H9 (cell line): ENCODE results near the gene RNF130. TPM values are rescaled to one million over a fixed set of nuclear protein-coding genes. Genes with fewer than 3 reads are reported as not detected.

Source experiments
- DNase-seq: peaks from one replicate; pipeline ENCODE4 v3.0.0-alpha.2; 2017
- H2AFZ ChIP-seq: one replicate; pipeline ENCODE4 v1.6.1; 2013; ENCODE audit warnings: mild to moderate bottlenecking, low read length, control low read depth, moderate library complexity
- H2AK5ac ChIP-seq: 2 replicates; pipeline ENCODE4 v1.6.1; 2013; ENCODE audit warnings: low read length, control low read depth, mixed read lengths; ENCODE audit not compliant: insufficient read length
- H2BK120ac ChIP-seq: one replicate; pipeline ENCODE4 v1.6.1; 2013; ENCODE audit warnings: low read depth, mild to moderate bottlenecking, low read length, control low read depth, inconsistent platforms; ENCODE audit not compliant: poor library complexity, severe bottlenecking
- H2BK12ac ChIP-seq: 2 replicates; pipeline ENCODE4 v1.6.1; 2013; ENCODE audit warnings: low read length, control low read depth, mixed read lengths, low read depth; ENCODE audit not compliant: insufficient read length
- H2BK15ac ChIP-seq: 2 replicates; pipeline ENCODE4 v1.6.1; 2013; ENCODE audit warnings: low read depth, low read length, control low read depth
- H2BK20ac ChIP-seq: one replicate; pipeline ENCODE4 v1.6.1; 2013; ENCODE audit warnings: low read depth, mild to moderate bottlenecking, low read length, control low read depth, inconsistent platforms; ENCODE audit not compliant: poor library complexity, severe bottlenecking
- H2BK5ac ChIP-seq: 2 replicates; pipeline ENCODE4 v1.6.1; 2013; ENCODE audit warnings: low read length, control low read depth, mixed read lengths; ENCODE audit not compliant: insufficient read length
- H3K14ac ChIP-seq: 2 replicates; pipeline ENCODE4 v1.6.1; 2013; ENCODE audit warnings: low read length, control low read depth; ENCODE audit not compliant: insufficient read depth
- H3K18ac ChIP-seq: 2 replicates; pipeline ENCODE4 v1.6.1; 2013; ENCODE audit warnings: low read depth, mild to moderate bottlenecking, mixed read lengths, low read length, control low read depth; ENCODE audit not compliant: insufficient read length
- H3K23ac ChIP-seq: 2 replicates; pipeline ENCODE4 v1.6.1; 2013; ENCODE audit warnings: low read length, control low read depth, mixed read lengths, low read depth; ENCODE audit not compliant: insufficient read length
- H3K23me2 ChIP-seq: 2 replicates; pipeline ENCODE4 v1.6.1; 2013; ENCODE audit warnings: low read depth, mild to moderate bottlenecking, mixed read lengths, low read length, control low read depth; ENCODE audit not compliant: insufficient read length, poor library complexity, severe bottlenecking
- H3K27ac ChIP-seq: 2 replicates; pipeline ENCODE4 v1.5.1; 2013; ENCODE audit warnings: low read length, control low read depth, mixed read lengths, low read depth; ENCODE audit not compliant: insufficient read length
- H3K27me3 ChIP-seq: 2 replicates; pipeline ENCODE4 v1.6.1; 2013; ENCODE audit warnings: low read length, control low read depth, inconsistent platforms; ENCODE audit not compliant: insufficient read depth
- H3K4ac ChIP-seq: 2 replicates; pipeline ENCODE4 v1.6.1; 2013; ENCODE audit warnings: low read depth, mild to moderate bottlenecking, control low read depth, inconsistent platforms, low read length, moderate library complexity
- H3K4me1 ChIP-seq: 2 replicates; pipeline ENCODE4 v1.6.1; 2013; ENCODE audit warnings: low read length, control low read depth, inconsistent platforms; ENCODE audit not compliant: insufficient read depth
- H3K4me2 ChIP-seq: 2 replicates; pipeline ENCODE4 v1.6.1; 2013; ENCODE audit warnings: low read length, control low read depth, mixed read lengths; ENCODE audit not compliant: insufficient read length, insufficient read depth
- H3K56ac ChIP-seq: 2 replicates; pipeline ENCODE4 v1.6.1; 2013; ENCODE audit warnings: low read depth, mild to moderate bottlenecking, mixed read lengths, low read length, control low read depth; ENCODE audit not compliant: insufficient read length
- H3K79me1 ChIP-seq: 2 replicates; pipeline ENCODE4 v1.6.1; 2013; ENCODE audit warnings: low read depth, mild to moderate bottlenecking, moderate library complexity, low read length, control low read depth, inconsistent platforms; ENCODE audit not compliant: insufficient read depth, poor library complexity, severe bottlenecking
- H3K79me2 ChIP-seq: 2 replicates; pipeline ENCODE4 v1.6.1; 2013; ENCODE audit warnings: low read length, control low read depth, inconsistent platforms; ENCODE audit not compliant: insufficient read depth
- H3K9ac ChIP-seq: 2 replicates; pipeline ENCODE4 v1.6.1; 2013; ENCODE audit warnings: low read length, control low read depth, mixed read lengths; ENCODE audit not compliant: insufficient read length; ENCODE audit errors: extremely low read depth
- H3K9me3 ChIP-seq: one replicate; pipeline ENCODE4 v1.6.1; 2013; ENCODE audit warnings: low read depth, low read length, inconsistent platforms; ENCODE audit not compliant: control insufficient read depth
- H3T11ph ChIP-seq: one replicate; pipeline ENCODE4 v1.6.1; 2013; ENCODE audit warnings: mild to moderate bottlenecking, low read length, control low read depth, inconsistent platforms
- H4K20me1 ChIP-seq: one replicate; pipeline ENCODE4 v1.6.1; 2013; ENCODE audit not compliant: control insufficient read depth, insufficient read length, insufficient read depth
- H4K5ac ChIP-seq: 2 replicates; pipeline ENCODE4 v1.6.1; 2013; ENCODE audit warnings: low read depth, mild to moderate bottlenecking, mixed read lengths, low read length, control low read depth; ENCODE audit not compliant: insufficient read length
- H4K8ac ChIP-seq: replicated peaks from 2 replicates; pipeline ENCODE4 v1.6.1; 2013; ENCODE audit warnings: low read length, control low read depth, mixed read lengths, low read depth; ENCODE audit not compliant: insufficient read length
- H4K91ac ChIP-seq: 2 replicates; pipeline ENCODE4 v1.6.1; 2013; ENCODE audit warnings: low read depth, mild to moderate bottlenecking, moderate library complexity, mixed read lengths, low read length, control low read depth; ENCODE audit not compliant: insufficient read length
- H3K27ac Mint-ChIP-seq, 3 experiments: 2 replicates in 2 of 3; 3 replicates in 1 of 3; pipeline ENCODE4 v1.8.0; 2020 to 2021; ENCODE audit warnings: mixed read lengths in 3 of 3, mild to moderate bottlenecking in 1 of 3, moderate library complexity in 1 of 3
- H3K27me3 Mint-ChIP-seq: 2 replicates; pipeline ENCODE4 v1.8.0; 2021; ENCODE audit warnings: low read depth, mild to moderate bottlenecking, moderate library complexity, mixed read lengths
- H3K36me3 Mint-ChIP-seq, 3 experiments: 2 replicates in 2 of 3; 3 replicates in 1 of 3; pipeline ENCODE4 v1.8.0; 2020 to 2021; ENCODE audit warnings: low read depth in 3 of 3, mixed read lengths in 3 of 3; ENCODE audit not compliant: insufficient read depth in 1 of 3
- H3K4me1 Mint-ChIP-seq, 2 experiments: 2 replicates each; pipeline ENCODE4 v1.8.0; 2020; ENCODE audit warnings: mixed read lengths in 2 of 2
- H3K4me3 Mint-ChIP-seq, 2 experiments: 2 replicates in 1 of 2; 3 replicates in 1 of 2; pipeline ENCODE4 v1.8.0; 2020 to 2021; ENCODE audit warnings: mild to moderate bottlenecking in 2 of 2, mixed read lengths in 2 of 2, moderate library complexity in 1 of 2
- H3K9me3 Mint-ChIP-seq, 2 experiments: 2 replicates in 1 of 2; 3 replicates in 1 of 2; pipeline ENCODE4 v1.8.0; 2020; ENCODE audit warnings: mild to moderate bottlenecking in 2 of 2, mixed read lengths in 2 of 2, moderate library complexity in 1 of 2
- WGBS: extraction: QIAGEN DNeasy Blood & Tissue Kit; methylation state at CpG from one replicate; pipeline ENCODE4 v1.1.7; 2013; ENCODE audit warnings: missing lambda C conversion rate, low lambda C conversion rate, mixed read lengths; ENCODE audit not compliant: insufficient read length; ENCODE audit errors: extremely low coverage; 5-methylcytosine and 5-hydroxymethylcytosine counted together
- total RNA-seq: library from RNA; stranded (reverse); gene quantifications from 2 replicates; pipeline ENCODE4 v1.2.1, GENCODE V29; 2021
- TF ChIP-seq, protein P1 (sequence below): fragments of 200-600 bp; sonication (generic); conservative IDR thresholded peaks from 3 replicates; pipeline ENCODE4 v1.8.0; 2021; ENCODE audit warnings: antibody characterized with exemption, mild to moderate bottlenecking

The RNF130 gene
- total RNA-seq, 1 experiment from 2014 or later, result 80.0 TPM

DNA sequence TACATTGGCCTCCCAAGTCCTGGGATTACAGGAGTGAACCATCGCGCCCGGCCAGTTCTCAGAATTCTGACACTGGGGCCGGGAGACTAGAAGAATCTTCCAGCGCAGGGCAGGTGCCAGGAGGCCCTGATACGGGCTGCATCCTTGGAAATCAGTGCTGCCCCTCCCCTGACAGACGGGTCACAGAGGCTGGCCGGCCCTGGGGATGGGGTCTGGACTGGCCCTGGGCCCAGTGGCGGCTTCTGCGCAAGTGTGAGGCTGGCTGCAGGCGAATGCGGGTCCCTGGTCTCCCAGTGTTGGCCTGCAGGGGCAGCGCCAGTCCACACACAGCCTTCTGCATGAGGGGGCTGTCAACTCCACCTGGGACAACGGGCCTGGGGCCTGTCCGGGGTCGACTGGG is 163.0 kb downstream of the RNF130 start:
- Histone ChIP-seq H2AK5ac (no peak overlapping the region), H3K79me2 (no peaks in the 10 kb centered on the region), H2BK15ac (no peak overlapping the region), H4K91ac (no peak overlapping the region), H3K27me3 (no peaks in the 10 kb centered on the region), H4K20me1 (no peaks in the 10 kb centered on the region), H3K4me2 (no peak overlapping the region), H2BK120ac (no peak overlapping the region), H3K18ac (no peak overlapping the region), H3K4ac (no peak overlapping the region), H2BK20ac (no peak overlapping the region), H2BK5ac (no peak overlapping the region), H4K8ac (no peak overlapping the region), H3K23me2 (peaks cover 4% of the 10 kb centered on the region), H3K9ac (no peak overlapping the region), H3K14ac (no peak overlapping the region), H2AFZ (no peak overlapping the region), H3K56ac (no peak overlapping the region), H3K4me1 (no peaks in the 10 kb centered on the region), H3T11ph (no peak overlapping the region), H2BK12ac (no peak overlapping the region), H3K23ac (no peak overlapping the region), H3K27ac (no peak overlapping the region), H3K9me3 (no peaks in the 10 kb centered on the region), H4K5ac (no peak overlapping the region), H3K79me1 (no peaks in the 10 kb centered on the region)
- TF ChIP-seq, protein P1, sequence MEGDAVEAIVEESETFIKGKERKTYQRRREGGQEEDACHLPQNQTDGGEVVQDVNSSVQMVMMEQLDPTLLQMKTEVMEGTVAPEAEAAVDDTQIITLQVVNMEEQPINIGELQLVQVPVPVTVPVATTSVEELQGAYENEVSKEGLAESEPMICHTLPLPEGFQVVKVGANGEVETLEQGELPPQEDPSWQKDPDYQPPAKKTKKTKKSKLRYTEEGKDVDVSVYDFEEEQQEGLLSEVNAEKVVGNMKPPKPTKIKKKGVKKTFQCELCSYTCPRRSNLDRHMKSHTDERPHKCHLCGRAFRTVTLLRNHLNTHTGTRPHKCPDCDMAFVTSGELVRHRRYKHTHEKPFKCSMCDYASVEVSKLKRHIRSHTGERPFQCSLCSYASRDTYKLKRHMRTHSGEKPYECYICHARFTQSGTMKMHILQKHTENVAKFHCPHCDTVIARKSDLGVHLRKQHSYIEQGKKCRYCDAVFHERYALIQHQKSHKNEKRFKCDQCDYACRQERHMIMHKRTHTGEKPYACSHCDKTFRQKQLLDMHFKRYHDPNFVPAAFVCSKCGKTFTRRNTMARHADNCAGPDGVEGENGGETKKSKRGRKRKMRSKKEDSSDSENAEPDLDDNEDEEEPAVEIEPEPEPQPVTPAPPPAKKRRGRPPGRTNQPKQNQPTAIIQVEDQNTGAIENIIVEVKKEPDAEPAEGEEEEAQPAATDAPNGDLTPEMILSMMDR, result peak; percentile 66
- no peak overlapping the region for H3K27ac Mint-ChIP-seq
- peaks cover 0 to 11% of the 10 kb centered on the region in 2 experiments; a peak in 3 of 4 replicates for H3K4me1 Mint-ChIP-seq
- DNase-seq, result peak; percentile 90
- H3K4me3 Mint-ChIP-seq, result peak overlapping the region; percentile 67 to 78
- H3K27me3 Mint-ChIP-seq, result peaks cover 2% of the 10 kb centered on the region
- WGBS, result no CpG with 5 or more reads among the region's 16 CpGs
- no peaks in the 10 kb centered on the region; a peak in 1 of 5 replicates for H3K9me3 Mint-ChIP-seq
- peaks cover 8 to 20% (median 15%) of the 10 kb centered on the region in 3 experiments for H3K36me3 Mint-ChIP-seq
